GOT3 (cell line): ENCODE data around the gene BYSL.

Experiments used
- DNase-seq: peaks from one replicate; lab custom pipeline; 2025; ENCODE audit warnings: mixed read lengths; lab: John Stamatoyannopoulos, UW

Gene BYSL

GRCh38 chr6:41920921-41921711 lies at the start of gene BYSL, which contains the start of gene MED20:
Gene BYSL (plus strand): TSS chr6:41921499. CDS start chr6:41921563, 64 bp downstream.
Gene MED20 (minus strand): TSS chr6:41921139. CDS start chr6:41921018, 121 bp downstream.
- peak; percentile 73 for DNase-seq

GRCh38 chr6:41871691-41872090 lies 49.6 kb upstream of the BYSL start:
- DNase-seq: no peak

GRCh38 chr6:41872147-41872546 lies 49.2 kb upstream of the BYSL start:
- DNase-seq: no peak

- no peak for DNase-seq
Observed at GRCh38 chr6:41874741-41875140, 46.6 kb upstream of the BYSL start.

GRCh38 chr6:41877051-41877680 lies 44.1 kb upstream of the BYSL start:
- DNase-seq: no peak

- DNase-seq: no peak
Observed at GRCh38 chr6:41878246-41878645, 43.1 kb upstream of the BYSL start.

- no peak for DNase-seq
Observed at GRCh38 chr6:41878961-41879405, 42.3 kb upstream of the BYSL start.

- no peak for DNase-seq
Observed at GRCh38 chr6:41881506-41881905, 39.8 kb upstream of the BYSL start.

GRCh38 chr6:41884957-41885356 lies 36.3 kb upstream of the BYSL start:
- no peak for DNase-seq

- DNase-seq: no peak
Observed at GRCh38 chr6:41885930-41886329, 35.4 kb upstream of the BYSL start.

GRCh38 chr6:41887331-41887751 lies 34.0 kb upstream of the BYSL start:
- DNase-seq: no peak

- no peak for DNase-seq
Observed at GRCh38 chr6:41892921-41893564, 28.3 kb upstream of the BYSL start.

- no peak for DNase-seq
Observed at GRCh38 chr6:41894366-41895299, 26.7 kb upstream of the BYSL start.

GRCh38 chr6:41895300-41896233 lies 25.7 kb upstream of the BYSL start, which contains the start of gene USP49:
Gene USP49 (minus strand): TSS chr6:41895375. CDS start chr6:41806983, 88,392 bp downstream.
- peak; percentile 42 for DNase-seq

- no peak for DNase-seq
Observed at GRCh38 chr6:41896281-41896680, 25.0 kb upstream of the BYSL start.

- no peak for DNase-seq
Observed at GRCh38 chr6:41900861-41901260, 20.4 kb upstream of the BYSL start.

- no peak for DNase-seq
Observed at GRCh38 chr6:41901882-41902519, 19.3 kb upstream of the BYSL start.

GRCh38 chr6:41909727-41910126 lies 11.6 kb upstream of the BYSL start:
- DNase-seq: no peak

- DNase-seq: no peak
Observed at GRCh38 chr6:41914343-41914742, 7.0 kb upstream of the BYSL start.
